HG03521 (cell line): ENCODE measurements around the gene OPCML.

ENCODE experiments used
- ATAC-seq: cut with Tn5 transposase; IDR thresholded peaks from one replicate; pipeline ENCODE4 v1.9.1; 2021; ENCODE audit warnings: mild to moderate bottlenecking, moderate library complexity; ENCODE audit not compliant: unreplicated experiment

OPCML gene

GRCh38 chr11:132486060-132486459 is 1046.2 kb downstream of the OPCML start:
- ATAC-seq = no peak

- ATAC-seq = no peak
Measured at GRCh38 chr11:132475026-132475425, 1057.3 kb downstream of the OPCML start.

DNA sequence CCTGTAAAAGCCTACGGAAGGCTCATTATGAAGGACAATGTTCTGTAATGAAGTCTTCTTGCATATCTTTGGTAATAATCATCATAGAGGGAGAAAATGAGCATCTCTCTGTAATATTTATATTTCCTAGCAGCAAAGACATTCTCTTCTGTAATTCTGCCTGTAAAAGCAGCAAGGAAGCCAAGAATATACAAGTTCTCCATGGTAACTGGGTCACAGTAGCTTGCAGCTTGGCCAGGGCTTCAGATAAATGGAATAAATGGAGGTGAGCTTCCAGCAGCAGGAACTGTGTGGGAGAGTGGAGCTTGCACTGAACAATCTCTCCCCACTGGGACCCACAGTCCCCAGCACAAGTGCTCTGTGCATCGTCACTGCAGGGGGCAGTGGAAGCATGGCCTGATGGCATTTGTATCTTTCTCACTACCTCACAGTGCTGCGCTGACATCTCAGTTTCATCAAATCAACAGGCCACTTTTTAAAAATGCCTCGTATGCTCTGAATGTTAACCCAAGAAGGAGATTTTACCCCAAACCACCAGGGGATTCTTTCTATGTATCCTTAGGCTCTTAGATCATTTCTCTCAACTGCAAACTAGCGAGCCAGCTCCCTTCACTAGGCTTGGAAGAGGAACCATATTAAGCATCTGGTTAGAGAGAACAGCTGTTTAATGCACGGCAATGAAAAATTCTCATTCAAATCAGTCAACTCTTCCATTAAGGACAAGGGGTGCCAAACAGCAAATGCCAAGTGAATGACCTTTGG is 1059.7 kb downstream of the OPCML start:
- no peak for ATAC-seq

DNA sequence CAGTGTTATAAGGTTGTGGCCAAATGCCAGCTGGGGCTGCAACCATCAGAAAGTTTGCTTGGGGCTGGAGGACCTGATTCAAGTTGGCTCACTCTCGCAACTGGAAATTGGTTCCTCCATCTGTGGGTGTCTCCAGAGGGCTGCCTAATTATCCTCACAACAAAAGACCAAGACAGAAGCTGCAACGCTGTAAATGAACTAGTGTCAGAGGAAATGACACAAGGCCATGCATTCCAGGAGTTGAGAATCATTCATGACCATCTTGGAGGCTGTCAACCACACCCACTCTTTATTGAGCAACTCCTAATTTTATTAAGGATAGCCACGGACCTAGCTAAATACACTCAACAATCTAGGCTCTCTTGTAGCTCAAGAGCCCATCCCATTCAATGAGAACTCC is 1060.8 kb downstream of the OPCML start:
- ATAC-seq = no peak

DNA sequence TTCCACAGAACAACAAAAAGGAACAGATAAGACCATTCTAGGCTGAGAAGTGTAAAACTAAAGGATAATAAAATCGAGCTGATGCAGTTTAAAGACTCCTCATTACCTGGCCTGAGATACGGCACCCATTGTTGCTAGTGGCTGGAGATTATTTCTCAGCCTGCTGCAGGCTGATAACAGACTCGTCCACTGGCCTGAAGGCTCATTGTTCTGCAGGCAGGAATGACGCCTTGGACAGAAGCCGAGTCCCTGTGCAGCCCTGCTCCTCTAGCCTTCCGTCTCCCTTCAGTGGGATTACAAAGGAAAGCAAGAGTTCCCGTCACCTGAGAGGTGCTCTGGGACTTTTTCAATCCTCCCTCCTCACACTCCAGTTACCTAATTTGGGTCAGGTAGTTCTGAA is 1065.3 kb downstream of the OPCML start:
- no peak for ATAC-seq

GRCh38 chr11:132464939-132465338 is 1067.4 kb downstream of the OPCML start:
- ATAC-seq = no peak

GRCh38 chr11:132464003-132464342 is 1068.3 kb downstream of the OPCML start:
- ATAC-seq = no peak

DNA sequence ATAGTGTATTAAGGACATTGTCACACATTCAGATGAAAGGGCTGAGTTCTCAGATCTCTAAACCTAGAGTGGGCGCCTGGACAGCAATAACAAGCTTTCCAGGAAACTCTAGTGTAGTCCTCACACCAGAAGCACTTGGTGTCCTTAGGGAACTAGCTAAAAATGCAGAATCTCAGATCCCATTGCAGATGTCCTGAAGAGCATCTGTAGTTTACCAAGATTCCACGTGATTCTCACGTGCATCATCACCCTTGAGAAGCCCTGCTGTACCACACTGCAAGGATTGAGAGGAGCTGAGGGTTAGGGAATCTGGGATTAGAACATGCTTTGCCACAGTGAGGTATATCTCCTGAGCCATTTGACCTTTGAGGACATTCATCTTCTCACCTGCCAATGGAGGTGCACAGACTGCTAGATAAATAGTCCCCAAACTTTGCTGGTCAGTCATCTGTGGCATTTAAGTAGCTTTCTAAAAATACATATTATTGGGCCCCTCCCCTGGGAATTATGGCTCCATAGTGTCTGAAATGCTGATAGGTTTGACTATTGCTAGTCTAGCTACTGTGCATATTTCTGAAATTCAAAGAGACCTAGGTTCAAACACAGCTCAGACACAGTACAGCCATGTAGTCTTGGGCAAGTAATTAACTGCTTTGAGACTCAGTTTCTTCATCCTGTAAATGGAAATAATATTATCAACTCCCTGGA is 1068.9 kb downstream of the OPCML start:
- no peak for ATAC-seq

GRCh38 chr11:132459736-132460135 is 1072.6 kb downstream of the OPCML start:
- ATAC-seq = no peak

DNA sequence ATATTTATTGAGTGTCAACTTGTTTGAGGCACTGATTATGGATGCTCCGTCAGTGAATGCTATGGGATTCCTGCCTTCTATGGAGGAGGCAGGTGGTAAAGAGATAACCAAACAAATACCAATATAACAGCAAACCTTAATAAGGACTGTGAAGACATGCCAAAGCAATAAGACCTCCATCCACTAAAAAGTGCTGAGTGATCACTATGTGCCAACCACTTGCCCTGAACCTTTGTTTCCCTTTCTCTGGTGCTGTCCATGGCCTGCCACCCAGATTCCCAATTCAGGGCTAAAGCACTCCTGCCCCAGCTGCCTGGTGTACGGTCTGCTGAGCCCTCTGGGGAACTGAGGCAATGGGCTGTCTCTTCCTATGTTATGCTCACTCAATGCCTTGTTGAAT is 1074.9 kb downstream of the OPCML start:
- no peak for ATAC-seq

DNA sequence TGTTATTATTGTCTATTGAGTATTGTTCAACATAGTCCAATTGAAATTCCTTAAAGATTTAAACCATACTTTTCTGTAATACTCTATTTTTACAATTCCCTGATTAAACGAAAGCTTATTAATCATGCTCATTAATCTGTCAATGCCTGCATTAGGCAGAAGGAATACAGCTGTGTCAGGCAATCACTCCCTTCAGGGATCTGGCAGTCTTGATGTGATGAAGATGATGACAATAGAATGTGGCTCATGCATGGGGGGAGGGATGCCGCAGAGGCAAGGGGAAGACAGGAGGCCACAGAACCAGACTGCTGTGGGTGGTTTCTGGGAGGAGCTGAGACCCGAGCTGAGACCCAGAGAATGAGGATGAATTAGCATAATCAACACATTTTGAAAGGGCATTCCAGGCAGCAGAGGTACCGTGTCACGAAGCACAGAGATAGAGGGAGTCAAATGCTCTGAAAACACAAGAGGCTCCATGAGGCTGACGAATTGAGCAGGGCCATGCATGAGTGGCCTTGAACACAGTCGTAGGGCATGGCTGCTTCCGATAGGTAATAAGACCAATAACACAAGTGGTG is 1075.5 kb downstream of the OPCML start:
- no peak for ATAC-seq

GRCh38 chr11:132455044-132455443 is 1077.3 kb downstream of the OPCML start:
- ATAC-seq = no peak

GRCh38 chr11:132453406-132453805 is 1078.9 kb downstream of the OPCML start:
- no peak for ATAC-seq

- no peak for ATAC-seq
Measured at GRCh38 chr11:132452616-132453015, 1079.7 kb downstream of the OPCML start.

DNA sequence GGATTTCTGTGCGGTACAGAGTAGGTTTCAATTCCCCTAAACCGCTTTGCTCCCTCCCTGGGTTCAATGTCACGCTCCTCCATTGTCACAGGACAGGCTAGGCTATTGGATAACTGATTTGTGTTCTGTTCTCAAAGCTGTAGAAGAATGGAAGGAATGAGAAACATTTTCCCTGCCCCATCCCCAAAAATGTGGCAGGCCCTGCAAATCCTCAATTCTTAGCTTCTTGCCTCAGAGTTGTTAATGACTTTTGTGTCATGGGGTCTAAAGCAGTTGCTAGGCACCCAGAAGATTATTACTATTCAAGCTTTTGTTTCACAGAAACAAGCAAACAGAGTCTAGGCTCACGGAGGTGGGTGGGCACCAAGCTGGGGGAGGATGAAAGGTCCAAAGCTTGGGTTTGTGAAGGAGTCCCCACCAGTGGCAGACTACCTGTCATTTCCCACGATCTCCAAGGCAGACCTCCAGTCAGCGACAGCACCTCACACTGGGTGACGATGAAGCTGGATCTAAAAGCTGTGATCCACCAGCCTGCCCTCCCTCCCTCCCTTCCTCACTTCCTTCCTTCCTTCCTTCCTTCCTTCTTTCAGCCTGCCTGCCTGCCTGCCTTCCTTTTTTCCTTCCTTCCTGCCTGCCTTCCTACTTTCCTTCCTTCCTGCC is 1080.2 kb downstream of the OPCML start:
- no peak for ATAC-seq

- ATAC-seq = no peak
Measured at GRCh38 chr11:132450631-132451030, 1081.7 kb downstream of the OPCML start.

DNA sequence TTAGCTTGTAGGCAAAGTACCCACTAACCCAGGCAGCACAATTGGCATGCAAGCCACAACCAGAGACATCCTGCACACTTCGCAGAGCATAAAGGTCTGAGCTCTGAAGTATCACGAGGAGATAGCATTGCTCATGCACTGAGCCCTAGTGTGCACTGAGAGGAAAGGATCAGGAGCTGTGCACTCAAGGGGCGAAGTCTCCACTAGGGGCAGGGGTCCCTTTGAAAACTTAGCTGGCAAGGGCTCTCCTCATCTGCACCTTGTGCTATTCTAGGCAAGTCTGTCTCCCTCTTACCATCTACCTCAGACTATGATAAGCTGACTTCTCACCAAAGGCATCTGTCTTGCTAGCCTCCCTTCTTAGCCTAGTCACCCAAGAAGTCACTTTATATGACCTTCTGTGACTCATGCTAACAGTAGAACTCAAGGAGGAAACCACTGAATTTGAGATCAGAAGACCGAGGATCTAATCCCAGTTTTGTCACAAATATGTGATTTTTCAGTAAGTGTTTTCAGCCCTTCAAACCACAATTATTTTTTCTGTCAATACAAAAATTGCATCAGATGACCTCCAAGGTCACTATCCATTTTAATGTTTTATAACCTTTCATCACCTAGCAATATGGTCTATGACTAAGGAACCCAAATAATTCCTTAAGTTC is 1083.8 kb downstream of the OPCML start:
- ATAC-seq = no peak

DNA sequence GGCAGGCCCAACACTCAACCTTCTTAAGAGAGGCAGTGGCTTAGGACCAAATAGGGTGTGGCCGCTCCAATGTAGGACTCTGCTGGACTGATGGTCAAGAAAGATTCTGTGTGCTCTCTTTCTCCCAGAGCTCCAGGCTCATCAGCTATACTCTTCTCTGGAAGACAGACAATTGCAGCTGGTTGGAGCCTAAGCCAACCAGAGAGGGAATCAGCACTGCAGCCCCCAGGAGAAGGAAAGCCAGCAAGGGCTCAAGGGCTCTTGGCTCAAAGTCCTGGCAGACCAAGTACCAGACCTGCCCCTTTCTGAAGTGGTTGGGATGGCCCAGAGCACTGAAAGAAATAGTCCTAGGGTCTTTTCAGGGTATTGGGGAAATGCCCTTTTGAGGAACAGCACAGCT is 1084.5 kb downstream of the OPCML start:
- ATAC-seq = no peak

DNA sequence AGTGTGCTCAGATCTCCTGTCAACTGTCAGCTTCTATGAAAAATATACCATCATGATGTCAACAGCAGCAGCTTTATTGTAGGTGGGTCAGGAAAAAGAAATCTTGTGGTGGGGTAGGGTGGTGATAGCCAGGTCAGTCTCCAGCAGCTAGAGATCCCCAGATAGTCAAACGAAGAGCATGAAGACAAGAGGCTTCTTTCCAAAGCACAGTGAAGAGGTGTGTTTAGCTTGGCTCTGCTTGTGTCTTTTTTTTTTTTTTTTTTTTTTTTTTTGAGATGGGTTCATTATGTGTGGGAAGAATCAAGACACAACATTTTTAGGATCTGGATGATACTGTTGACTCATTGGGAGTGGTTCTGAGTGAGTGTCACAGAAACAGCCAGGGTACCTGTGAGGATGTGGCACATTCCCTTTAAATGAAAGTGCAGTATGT is 1086.4 kb downstream of the OPCML start:
- no peak for ATAC-seq

GRCh38 chr11:132444911-132445310 is 1087.4 kb downstream of the OPCML start:
- no peak for ATAC-seq

GRCh38 chr11:132439711-132440255 is 1092.5 kb downstream of the OPCML start:
- ATAC-seq = no peak
